Stimulated activated CD4-positive, alpha-beta T cell treated with anti-CD3 and anti-CD28 coated beads, Interleukin-4, amount 100 ng/mL, for 24 hours (primary cell): ENCODE data around the gene ZNF747.
A peak's percentile ranks its signal among the peaks of the same experiment; 100 is the strongest.
"Not testable (repeated sequence)": the region's sequence is repeated elsewhere in the genome, so short reads cannot be mapped to it uniquely, and the experiment has no call there.

Source experiments
- DNase-seq: peaks from one replicate; pipeline ENCODE4 v3.0.0-alpha.2; 2020

ZNF747 gene

GRCh38 chr16:30532285-30533145 is 2.1 kb downstream of the ZNF747 start:
- DNase-seq, result no peak

GRCh38 chr16:30530163-30531037 is 4.3 kb downstream of the ZNF747 start:
- no peak for DNase-seq

DNA sequence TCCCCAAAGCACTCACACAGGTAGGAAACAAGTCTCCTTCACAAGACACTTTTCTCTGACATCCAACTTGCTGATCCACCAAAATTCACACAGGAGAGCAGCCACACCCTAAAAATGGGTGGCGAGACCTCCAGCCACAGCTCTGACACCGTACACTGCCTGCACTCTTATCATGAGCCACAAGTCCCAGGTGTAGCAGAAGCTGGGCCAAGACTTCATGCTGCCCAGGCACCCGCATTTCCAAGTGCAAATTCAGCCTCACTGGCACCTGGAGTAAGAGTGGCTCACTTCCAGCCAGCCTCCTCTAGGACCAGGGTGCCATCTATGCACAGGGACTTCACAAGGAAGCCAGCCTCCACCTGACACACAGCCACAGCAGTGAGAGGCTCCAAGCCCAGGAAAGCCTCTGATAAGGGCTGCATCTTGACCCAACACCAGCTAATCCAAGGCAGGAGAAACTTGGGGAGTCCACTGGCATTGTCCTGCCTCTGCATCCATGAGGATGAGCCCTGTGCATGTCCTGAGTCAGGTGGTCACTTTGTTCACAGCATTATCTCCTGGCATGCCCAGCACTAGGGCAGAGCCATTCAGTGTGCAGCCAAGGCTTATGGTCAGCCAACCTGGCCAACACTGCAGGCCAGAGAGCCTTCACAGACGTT is 5.7 kb downstream of the ZNF747 start:
- no peak for DNase-seq

DNA sequence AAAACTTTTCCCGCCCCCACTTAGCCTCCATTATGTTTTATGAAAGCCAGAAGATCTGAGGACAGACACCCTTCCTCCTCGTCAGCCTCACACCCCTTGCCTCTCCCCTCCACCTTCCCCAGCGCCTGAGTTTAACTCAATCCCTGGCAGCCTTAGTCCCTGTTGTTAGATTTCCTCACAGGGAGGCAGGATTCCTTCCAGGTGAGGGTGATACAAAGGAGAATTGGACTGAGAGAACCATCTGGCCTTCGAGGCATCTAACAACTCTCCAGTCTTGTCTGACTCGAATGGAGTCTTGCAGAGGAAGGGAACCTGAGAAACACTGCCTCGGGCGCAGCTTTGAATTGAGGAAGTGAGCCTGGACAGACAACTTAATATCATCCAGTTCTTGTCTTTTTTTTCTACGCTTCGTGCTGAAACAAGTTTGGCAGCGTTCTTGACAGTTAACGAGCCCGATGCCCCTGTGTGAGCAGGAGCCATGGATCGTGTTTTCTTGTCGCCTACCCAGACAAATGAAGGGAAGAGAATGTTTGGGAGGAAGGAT is 7.0 kb downstream of the ZNF747 start:
- no peak for DNase-seq

- peak; percentile 94 for DNase-seq
These were observed 7.6 kb downstream of the ZNF747 start for GRCh38 chr16:30526823-30527634.

DNA sequence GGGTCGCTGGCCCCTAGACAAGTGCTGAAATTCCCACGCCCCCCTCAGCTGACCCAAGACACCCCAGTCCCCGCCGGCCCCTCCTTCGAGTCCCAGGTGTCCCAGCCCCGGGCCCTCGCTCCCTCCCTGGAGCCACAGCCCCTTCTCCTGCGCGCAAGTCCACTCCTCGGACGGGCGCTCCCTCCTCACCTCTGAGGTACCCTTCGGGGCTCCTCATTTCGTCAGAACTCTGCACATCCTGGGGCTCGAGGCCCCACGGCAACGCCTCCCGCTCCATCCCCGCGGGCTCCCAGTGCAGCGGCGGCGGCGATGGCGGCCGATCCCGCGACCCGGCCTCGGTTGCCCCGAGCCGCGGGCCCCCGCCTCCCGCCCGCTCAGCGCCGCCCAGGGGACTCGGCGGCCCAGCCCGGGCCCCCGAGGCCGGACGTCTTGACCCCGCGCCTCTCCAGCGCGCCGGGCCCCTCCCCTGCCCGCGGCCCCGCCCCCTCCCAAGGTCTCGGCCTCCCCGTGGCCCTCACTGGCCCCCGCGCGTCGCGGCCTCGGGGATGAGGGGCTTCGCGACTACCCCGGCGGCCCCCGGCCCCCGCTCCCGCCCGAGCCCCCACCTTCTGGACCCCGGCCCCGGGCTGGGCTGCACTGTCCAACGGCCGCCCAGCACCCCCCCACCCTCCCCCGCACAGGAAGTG is 8.4 kb downstream of the ZNF747 start, which contains the start of gene ZNF768:
Gene ZNF768, minus strand, starts transcription at position 430 of the 686 bp plus-strand sequence. Its CDS starts 153 bp downstream, at position 277.
- peak; percentile 18 for DNase-seq

DNA sequence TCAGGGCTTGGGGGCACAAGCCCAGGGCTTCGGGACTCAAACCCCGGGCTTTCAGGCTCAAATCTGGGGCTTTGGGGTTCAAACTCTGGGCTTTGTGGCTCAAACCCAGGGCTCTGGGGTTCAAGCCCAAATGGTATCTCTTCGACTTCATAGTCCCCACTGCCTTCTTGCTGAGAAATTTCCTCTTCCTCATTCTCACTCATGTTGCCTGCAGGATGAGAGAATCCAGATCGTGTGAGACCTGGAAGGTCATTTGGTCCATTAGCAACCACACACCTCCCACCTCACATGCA is 8.9 kb downstream of the ZNF747 start:
- no peak for DNase-seq

DNA sequence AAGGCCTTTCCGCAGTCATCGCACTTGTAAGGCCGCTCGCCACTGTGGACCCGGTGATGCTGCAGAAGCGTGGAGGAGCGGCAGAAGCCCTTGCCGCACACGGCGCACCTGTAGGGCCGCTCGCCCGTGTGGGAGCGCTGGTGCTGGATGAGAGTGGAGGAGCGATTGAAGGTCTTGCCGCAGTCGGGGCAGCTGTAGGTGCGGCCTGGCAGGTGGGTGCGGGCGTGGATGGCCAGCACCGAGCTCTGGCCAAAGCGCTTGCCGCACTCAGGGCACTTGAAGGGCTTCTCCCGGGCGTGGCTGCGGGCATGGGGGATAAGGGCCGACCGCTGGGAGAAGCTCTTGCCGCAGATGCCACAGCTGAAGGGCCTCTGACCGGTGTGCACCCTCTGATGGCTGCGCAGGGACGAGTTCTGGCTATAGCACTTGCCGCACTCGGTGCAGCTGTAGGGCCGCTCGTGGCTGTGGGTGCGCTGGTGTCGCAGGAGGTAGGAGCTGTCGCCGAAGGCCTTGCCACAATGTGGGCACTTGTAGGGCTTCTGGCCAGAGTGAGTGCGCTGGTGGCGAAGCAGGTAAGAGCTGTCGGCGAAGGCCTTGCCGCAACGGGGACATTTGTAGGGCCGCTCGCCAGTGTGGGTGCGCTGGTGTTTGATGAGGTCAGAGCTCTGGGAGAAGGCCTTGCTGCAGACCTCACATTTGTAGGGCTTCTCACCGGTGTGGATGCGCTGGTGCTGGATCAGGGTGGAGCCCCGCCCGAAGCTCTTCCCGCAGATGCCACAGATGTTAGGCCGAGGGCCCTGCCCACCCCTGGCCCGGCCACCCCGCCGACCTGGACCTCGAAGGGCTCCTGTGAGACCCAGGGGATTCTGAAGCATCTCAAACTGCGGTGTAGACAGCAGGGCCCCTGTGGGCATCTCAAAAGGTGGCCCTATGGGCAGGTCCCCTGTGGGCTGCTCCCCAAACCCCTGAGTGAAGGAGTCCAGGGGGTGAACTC is 9.8 kb downstream of the ZNF747 start:
- DNase-seq, result no peak

GRCh38 chr16:30523768-30524574 is 10.7 kb downstream of the ZNF747 start:
- no peak for DNase-seq

DNA sequence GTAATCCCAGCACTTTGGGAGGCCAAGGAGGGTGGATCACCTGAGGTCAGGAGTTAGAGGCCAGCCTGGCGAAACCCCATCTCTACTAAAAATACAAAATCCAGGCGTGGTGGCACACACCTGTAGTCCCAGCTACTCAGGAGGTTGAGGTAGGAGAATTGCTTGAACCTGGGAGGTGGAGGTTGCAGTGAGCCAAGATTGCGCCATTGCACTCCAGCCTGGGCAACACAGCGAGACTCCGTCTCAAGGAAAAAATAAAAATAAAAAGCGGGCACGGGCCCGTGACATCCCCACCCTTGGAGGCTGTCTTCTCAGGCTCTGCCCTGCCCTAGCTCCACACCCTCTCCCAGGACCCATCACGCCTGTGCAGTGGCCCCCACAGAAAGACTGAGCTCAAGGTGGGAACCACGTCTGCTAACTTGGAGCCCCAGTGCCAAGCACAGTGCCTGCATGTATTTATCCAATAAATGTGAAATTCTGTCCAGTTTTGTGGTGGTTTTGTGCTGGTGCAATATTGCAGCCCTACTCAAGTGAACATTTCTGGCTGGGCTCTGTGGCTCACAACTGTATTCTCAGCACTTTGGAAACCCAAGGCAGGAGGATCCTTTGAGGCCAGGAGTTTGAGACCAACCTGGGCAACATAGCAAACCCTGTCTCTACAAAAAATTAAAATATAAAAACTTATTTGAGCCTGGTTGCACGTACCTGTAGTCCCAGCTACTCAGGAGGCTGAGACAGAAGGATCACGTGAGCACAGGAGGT is 11.8 kb downstream of the ZNF747 start:
- DNase-seq, result not testable (repeated sequence)

- DNase-seq, result no peak
These were observed 12.6 kb downstream of the ZNF747 start for GRCh38 chr16:30521873-30522641.

GRCh38 chr16:30521476-30521872 is 13.2 kb downstream of the ZNF747 start:
- no peak for DNase-seq

DNA sequence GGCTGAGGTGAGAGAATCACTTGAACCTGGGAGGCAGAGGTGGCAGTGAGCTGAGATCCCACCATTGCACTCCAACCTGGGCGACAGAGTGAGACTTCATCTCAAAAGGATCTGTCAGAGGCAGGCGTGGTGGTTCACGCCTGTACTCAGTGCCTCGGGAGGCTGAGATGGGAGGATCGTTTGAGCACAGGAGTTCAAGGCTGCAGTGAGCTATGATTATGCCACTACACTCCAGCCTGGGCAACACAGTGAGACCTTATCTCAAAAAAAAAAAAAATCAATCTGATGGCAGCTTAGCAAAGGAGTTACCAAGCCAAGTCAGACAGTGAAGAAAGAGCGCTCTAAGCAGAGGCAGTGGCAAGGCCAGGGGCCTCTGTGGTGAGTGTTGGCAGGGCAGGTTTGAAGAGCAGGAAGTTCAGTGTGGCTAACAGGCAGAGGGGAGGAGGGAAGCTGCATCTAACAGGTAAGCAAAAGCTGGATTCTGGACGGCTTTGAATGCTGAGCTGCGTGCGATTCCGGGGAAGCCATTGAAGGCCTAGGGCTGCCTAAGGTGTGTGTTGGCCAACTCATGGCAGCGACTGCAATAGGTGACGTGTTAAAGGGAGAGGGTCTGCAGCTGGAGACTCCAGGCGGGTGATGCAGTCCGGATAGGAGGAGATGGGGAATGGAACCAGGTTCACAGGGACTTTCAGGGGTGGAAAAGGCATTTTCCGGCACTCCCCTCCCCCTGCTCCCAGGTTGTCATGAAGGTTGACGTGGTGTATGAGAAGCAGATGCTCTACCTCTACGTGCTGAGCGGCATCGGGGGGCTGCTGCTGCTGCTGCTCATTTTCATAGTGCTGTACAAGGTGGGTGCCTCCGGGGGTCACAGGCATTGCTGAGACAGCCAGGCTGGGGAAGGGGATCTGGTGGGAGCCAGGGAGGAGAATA is 15.3 kb downstream of the ZNF747 start:
- no peak for DNase-seq

DNA sequence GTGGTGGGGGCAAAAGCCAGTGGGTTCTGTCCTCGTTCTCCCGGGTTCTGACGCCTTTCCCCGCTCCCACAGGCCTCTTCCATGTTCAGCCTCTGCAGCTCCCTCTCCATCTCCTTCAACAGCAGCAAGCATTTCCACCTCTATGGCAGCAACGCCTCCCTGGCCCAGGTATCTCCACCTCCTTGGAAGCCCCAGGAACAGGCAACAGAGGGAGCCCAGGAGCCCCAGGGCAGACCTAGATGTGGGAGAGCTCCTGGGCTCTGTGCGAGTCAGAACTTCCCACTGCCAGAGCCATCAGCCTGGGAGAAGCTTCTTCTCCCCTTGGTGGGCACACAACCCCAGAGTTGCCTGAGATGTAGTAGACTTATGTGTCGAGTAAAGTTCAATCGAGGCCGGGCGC is 16.1 kb downstream of the ZNF747 start:
- no peak for DNase-seq

DNA sequence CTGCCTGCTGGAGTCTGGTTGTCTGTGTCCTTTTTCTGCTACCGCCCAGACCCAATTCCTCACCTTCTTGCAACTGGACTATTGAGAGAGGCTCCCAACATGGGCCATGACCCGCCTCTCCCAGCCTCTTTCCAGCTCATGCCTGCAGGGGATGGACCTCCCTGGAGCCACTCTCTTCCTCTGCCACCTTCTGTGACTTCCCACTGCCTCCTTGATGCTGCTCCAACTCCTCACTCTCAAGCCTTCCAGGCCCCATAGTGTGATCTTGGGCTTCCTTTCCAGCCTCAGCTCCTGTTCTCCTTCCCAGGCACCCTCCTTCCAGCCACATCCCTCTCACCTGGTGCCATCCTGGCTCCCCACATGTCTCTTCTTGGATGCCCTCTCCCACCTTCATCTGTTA is 19.4 kb downstream of the ZNF747 start:
- DNase-seq, result no peak

DNA sequence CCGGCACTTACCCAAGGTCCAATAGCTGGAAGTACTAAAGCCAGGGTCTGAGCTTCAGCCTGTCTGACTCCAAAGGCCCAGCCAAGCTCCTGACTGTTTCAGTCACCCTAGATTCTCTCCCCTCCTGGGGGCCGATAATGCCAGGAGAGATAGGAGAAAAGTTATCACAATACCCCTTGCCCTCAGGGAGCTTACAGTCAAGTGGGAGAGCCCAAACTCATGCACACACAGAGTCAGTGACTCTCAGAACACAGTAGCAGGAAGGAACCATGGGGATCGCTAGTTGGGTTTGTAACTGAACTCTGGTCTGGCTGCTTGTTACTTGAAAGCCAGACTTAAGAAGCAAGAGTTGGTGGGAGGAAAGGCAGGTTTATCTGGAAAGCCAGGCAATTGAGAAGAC is 23.1 kb downstream of the ZNF747 start:
- DNase-seq, result no peak
